Left colon (tissue), 2 donors: ENCODE results near the gene COL6A3. TPM values are rescaled to one million over a fixed set of nuclear protein-coding genes. Genes with fewer than 3 reads are reported as not detected.

Experiments
- ATAC-seq: fragments of 200-7000 bp; cut with Tn5 transposase; one replicate; pipeline ENCODE4 v1.9.1; 2020; ENCODE audit warnings: mild to moderate bottlenecking, moderate library complexity
- DNase-seq, 2 donors: peaks; one replicate each; pipeline ENCODE4 v3.0.0-alpha.2; 2020
- intact Hi-C, 2 donors: fragments of 100-400 bp; cut with DNase I in 1 of 2; cut with micrococcal nuclease in 1 of 2; formaldehyde crosslinking; loops; one replicate each; pipeline versions ENCODE4 v1.11.2 to v1.14.0; 2022; cut with DNase I, micrococcal nuclease
- total RNA-seq, 2 donors: library from RNA; stranded (reverse); fragmentation: NEBNext Ultra II Directional; extraction: Animal tissue kit (Norgen Biotek cat#: 25700); gene quantifications; one replicate each; pipeline ENCODE4 v1.2.1, GENCODE V29; 2021
- donor health status: DM: no; HTN: no; CAD: no.
- donor health status: DM: yes; HTN: yes; CAD: no.

COL6A3 gene
- total RNA-seq, 2 donors from 2014 or later = 22.6 to 79.5 TPM

- intact Hi-C loops = no loop called here
- ATAC-seq (no peak), DNase-seq (no peak)
Measured at GRCh38 chr2:237294460-237294859, 119.5 kb downstream of the COL6A3 start.

- DNase-seq (no peak), ATAC-seq (no peak)
- intact Hi-C loops = no loop called here
Measured at GRCh38 chr2:237293978-237294377, 120.0 kb downstream of the COL6A3 start.

- peak; percentile 83 to 89 for DNase-seq
- peak; percentile 93 for ATAC-seq
- intact Hi-C loops = no loop called here
Measured at GRCh38 chr2:237291138-237291792, 122.7 kb downstream of the COL6A3 start.

- DNase-seq = peak; percentile 39 to 81
- peak; percentile 19 for ATAC-seq
- intact Hi-C loops = no loop called here
Measured at GRCh38 chr2:237290261-237290660, 123.7 kb downstream of the COL6A3 start.

- intact Hi-C loops = no loop called here
- DNase-seq (no peak), ATAC-seq (no peak)
Measured at GRCh38 chr2:237289139-237289538, 124.8 kb downstream of the COL6A3 start.

GRCh38 chr2:237287872-237288271, 126.1 kb downstream of the COL6A3 start:
- intact Hi-C loops = no loop called here
- no peak for ATAC-seq
- no peak for DNase-seq

GRCh38 chr2:237283131-237283928, 130.6 kb downstream of the COL6A3 start:
- DNase-seq = no peak
- no peak for ATAC-seq
- intact Hi-C loops = no loop called here

- intact Hi-C loops = no loop called here
- no peak for ATAC-seq
- no peak for DNase-seq
Measured at GRCh38 chr2:237282568-237283128, 131.3 kb downstream of the COL6A3 start.

GRCh38 chr2:237281836-237282306, 132.1 kb downstream of the COL6A3 start:
- DNase-seq (no peak), ATAC-seq (no peak)
- intact Hi-C loops = no loop called here

- DNase-seq (no peak), ATAC-seq (no peak)
- intact Hi-C loops = no loop called here
Measured at GRCh38 chr2:237280939-237281338, 133.0 kb downstream of the COL6A3 start.

GRCh38 chr2:237280229-237280628, 133.7 kb downstream of the COL6A3 start:
- ATAC-seq (no peak), DNase-seq (no peak)
- intact Hi-C loops = no loop called here

- DNase-seq (no peak), ATAC-seq (no peak)
- intact Hi-C loops = no loop called here
Measured at GRCh38 chr2:237279012-237279768, 134.8 kb downstream of the COL6A3 start.

- intact Hi-C loops = no loop called here
- ATAC-seq (no peak), DNase-seq (peak in 1 of 2 donors; percentile 51)
Measured at GRCh38 chr2:237278568-237278967, 135.4 kb downstream of the COL6A3 start.

GRCh38 chr2:237276716-237277490, 137.1 kb downstream of the COL6A3 start:
- ATAC-seq (no peak), DNase-seq (no peak)
- intact Hi-C loops = no loop called here

Other genes with a start within 250 kb of the COL6A3 start
- gene MLPH, start 73.1 kb upstream of the COL6A3 start, total RNA-seq = 100 to 1,000 TPM; 117 to 139 TPM
- not detected for gene PRLH, start 152.4 kb upstream of the COL6A3 start, total RNA-seq
- 10 to 100 TPM; 51.3 to 59.2 TPM for gene RAB17, start 176.6 kb upstream of the COL6A3 start, total RNA-seq
- 100 to 1,000 TPM; 121 to 123 TPM for gene LRRFIP1, start 213.4 kb upstream of the COL6A3 start, total RNA-seq